ENCODE measurements around the gene MRGPRX1.
"Not testable (repeated sequence)": the region's sequence is repeated elsewhere in the genome, so short reads cannot be mapped to it uniquely, and the experiment has no call there.

MRGPRX1 gene

DNA sequence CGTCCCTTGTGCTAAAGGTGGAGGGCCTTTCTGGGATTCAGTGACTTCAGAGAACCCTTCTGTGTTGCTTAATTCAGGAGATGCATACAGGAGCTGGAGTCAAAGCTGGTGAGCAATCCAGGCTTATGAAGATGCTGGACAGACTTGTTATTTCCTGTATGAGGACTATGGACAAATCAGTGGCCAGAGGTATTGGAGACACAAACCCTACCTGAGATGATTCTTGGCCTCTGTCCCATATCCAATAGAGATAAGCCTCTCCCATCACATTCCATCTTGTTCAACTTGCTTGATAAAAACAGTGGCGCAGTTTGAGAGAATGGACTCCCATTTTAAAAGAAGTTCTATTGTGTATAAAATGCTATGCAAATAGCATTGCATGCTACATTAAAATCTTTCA lies at the start of gene MRGPRX1:
TSS of gene MRGPRX1 (minus strand) at position 101 of the 400 bp plus-strand sequence. CDS start 4,630 bp downstream, outside the sequence.
- DNase-seq (ENCODE audit: low spot score) = no peak

DNA sequence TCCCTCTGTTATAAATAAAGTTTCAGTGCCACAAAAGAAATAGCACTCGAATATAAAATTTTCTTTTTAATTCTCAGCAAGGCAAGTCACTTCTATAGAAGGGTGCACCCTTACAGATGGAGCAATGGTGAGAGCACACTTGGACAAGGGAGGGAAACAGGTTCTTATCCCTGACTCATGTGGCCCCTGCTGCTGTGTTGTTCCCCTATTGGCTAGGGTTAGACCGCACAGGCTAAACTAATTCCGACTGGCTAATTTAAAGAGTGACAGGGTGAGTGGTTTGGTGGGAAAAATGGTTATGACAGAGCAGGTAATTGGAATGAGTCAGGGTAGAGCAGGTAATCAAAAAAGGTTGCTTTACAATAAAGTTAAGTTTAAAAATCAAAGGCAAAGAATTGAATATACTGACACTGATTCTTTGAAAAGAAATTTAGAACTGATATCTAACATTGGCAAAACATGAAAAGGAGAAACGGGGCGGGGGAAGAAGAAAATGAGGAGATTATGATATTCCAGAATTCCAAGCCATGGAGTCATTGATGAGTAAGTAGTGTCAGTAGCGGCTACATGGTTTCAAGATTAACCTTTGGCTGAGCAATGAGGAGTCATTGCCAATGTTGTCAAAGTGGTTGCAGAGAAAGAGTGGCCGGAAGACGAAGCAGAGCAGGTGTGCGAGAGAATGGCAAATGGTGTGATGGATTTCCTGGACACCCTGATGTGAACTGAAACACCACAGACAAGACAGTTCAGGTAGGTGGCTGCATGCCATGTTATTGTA lies 48.4 kb upstream of the MRGPRX1 start:
- no peak for DNase-seq (ENCODE audit: low spot score)

DNA sequence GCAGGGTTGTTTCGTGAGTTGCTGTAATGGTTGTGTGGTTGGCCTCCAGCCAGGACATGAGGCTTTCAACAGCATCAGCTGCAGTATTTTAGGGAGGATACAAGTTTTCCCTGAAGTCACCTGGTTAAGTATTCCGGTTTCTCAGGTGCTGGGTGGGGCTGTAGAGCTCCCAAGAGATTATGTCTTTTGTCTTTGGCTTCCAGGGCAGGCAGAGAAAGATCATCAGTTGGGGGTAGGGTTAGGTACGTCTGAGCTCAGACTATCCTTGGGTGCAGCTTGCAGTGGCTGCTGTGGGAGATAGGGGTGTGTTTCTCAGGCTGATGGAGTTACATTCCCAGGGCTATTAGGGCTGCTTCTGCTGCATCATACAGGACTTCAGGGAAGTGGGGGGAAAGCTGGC lies 47.5 kb upstream of the MRGPRX1 start:
- DNase-seq (ENCODE audit: low spot score) = no peak

DNA sequence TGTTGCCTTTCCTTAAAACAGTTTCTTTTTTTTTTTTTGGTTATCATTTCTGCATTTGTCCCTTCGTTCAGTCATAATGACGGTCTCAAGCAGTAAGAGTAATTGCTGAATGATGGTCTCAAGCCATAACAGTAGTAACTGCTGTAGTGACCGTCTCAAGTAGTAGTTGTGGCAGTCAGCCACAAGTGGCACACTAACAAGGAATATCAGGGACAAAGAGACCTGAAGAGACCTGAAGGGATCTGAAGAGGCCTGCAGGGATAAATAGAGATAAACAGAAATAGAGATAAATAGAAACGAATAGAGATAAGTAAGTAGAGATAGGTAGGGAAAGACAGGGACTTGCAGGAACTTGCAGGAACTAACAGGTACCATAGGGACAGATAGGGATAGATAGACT lies 42.7 kb upstream of the MRGPRX1 start:
- DNase-seq (ENCODE audit: low spot score) = no peak

DNA sequence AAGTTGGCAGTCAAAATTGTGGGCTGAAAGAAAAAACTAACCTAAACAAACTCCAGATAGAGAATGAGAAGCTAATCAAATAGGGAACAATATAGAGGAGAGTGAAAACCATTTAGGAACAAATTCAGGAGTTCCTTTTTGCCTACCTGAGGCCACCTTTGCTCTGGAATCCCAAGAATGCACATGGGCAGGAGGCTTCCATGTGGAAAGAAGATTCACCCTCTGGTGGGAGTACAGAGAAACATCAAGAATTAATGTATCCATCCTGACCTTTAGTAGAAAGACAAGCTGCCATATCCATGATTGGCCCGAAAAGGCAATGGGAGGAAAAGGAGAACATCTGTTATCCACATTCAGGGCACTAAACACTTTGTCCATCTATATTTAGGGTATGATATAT lies 35.0 kb upstream of the MRGPRX1 start:
- no peak for DNase-seq (ENCODE audit: low spot score)

DNA sequence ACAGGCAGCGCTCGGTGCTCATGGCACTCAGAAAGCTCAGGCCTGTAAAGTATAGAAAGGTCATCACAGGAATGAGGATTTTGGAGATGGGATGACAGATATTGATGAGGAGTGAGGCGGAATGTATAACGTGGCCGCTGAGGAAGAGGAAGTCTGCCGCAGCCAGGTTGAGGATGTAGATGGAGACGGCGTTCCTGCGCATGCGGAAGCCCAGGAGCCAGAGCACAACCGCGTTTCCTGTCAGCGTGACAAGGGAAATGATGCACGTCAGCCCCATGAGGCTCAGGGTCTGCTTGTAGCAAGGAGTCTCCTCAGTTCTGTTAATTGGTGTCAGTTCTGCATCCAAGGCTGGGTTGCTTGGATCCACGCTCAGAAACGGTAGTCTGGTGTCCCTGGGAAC lies 33.1 kb upstream of the MRGPRX1 start:
- DNase-seq (ENCODE audit: low spot score) = no peak

DNA sequence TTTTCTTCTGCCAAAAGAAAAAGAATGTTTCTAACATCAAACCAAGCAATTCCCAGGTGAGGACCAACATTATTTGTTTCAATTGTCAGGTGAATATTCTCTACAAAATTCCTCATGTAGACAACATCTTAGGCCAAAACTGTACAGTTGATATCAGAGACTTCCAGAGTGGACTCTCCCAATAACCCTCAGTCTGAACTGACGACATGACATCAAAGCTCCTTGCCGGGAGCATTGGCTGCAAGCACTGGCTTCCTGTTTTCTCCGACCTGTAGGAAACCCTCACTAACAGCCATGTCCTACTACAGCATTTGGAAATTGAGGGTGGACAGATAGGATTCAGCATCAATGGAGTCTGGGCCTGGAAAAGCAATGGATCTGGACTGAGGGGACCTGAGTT lies 30.5 kb upstream of the MRGPRX1 start:
- no peak for DNase-seq (ENCODE audit: low spot score)

DNA sequence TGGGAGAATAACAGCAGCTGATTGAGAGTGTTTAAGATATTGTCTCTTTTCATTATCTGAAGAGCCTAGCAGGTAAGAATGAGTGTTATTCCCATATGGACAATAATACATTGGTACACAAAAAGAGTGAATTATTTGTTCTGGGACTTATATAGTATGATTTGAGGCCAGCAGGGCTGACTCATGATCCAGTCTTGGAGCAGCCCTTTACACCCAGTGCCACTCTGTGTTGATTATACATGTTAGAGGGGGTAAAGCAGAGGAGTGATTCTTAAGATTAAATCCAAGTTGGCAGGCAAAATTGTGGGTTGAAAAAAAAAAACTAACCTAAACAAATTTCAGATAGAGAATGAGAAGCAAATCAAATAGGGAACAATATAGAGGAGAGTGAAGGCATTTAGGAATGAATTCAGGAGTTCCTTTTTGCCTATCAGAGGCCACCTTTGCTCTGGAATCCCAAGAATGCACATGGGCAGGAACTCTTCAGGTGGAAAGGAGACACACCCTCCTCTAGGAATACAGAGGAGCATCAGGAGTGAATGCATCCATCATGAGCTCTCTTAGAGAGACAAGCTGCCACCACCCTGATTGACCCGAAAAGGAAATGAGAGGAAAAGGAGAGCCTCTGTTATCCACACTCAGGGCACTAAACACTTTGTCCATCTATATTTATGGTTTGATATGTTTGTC lies 19.2 kb upstream of the MRGPRX1 start:
- no peak for DNase-seq (ENCODE audit: low spot score)

DNA sequence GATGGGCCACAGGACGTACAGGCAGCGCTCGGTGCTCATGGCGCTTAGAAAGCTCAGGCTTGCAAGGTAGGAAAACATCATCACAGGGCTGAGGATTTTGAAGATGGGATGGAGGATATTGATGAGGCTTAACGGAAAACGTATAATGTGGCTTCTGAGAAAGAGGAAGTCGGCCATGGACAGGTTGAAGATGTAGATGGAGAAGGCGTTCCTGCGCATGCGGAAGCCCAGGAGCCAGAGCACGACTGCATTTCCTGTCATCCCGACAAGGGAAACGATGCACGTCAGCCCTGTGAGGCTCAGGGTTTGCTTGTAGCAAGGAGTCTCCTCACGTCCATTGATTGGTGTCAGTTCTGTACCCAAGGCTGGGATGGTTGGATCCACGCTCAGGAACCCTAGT lies 17.4 kb upstream of the MRGPRX1 start:
- no peak for DNase-seq (ENCODE audit: low spot score)

DNA sequence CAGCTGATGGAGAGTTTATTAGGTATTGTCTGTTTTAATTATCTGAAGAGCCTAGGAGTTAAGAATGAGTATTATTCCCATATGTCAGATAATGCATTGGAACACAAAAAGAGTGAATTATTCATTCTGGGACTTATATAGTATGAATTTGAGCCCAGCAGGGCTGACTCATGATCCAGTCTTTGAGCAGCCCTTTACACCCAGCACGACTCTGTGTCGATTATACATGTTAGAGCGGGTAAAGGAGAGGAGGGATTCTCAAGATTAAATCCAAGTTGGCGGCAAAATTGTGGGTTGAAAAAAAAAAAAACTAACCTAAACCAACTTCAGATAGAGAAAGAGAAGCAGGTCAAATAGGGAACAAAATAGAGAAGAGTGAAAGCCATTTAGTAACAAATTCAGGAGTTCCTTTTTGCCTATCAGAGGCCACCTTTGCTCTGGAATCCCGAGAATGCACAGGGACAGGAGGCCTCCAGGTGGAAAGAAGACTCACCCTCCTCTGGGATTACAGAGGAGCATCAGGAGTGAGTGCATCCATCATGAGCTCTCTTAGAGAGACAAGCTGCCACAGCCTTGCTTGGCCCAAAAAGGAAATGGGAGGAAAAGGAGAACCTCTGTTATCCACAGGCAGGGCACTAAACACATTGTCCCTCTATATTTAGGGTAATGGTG lies 3.1 kb downstream of the MRGPRX1 start:
- DNase-seq (ENCODE audit: low spot score) = no peak

DNA sequence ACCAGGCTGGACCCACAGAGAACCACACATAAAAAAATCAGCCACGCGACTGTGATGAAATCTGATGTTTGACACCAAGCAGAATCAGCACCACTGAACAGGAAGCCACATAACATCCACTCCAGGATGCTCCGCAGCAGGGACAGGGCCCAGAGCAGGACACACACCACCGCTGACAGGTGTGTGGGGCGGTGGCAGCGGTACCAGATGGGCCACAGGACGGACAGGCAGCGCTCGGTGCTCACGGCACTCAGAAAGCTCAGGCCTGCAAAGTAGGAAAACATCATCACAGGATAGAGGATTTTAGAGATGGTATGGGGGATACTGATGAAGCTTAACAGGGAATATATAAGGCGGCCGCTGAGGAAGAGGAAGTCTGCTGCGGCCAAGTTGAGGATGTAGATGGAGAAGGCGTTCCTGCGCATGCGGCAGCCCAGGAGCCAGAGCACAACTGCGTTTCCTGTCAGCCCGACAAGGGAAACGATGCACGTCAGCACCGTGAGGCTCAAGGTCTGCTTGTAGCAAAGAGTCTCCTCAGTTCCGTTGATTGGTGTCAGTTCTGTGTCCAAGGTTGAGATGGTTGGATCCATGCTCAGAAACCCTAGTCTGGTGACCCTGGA lies 4.9 kb downstream of the MRGPRX1 start:
- DNase-seq (ENCODE audit: low spot score) = no peak

DNA sequence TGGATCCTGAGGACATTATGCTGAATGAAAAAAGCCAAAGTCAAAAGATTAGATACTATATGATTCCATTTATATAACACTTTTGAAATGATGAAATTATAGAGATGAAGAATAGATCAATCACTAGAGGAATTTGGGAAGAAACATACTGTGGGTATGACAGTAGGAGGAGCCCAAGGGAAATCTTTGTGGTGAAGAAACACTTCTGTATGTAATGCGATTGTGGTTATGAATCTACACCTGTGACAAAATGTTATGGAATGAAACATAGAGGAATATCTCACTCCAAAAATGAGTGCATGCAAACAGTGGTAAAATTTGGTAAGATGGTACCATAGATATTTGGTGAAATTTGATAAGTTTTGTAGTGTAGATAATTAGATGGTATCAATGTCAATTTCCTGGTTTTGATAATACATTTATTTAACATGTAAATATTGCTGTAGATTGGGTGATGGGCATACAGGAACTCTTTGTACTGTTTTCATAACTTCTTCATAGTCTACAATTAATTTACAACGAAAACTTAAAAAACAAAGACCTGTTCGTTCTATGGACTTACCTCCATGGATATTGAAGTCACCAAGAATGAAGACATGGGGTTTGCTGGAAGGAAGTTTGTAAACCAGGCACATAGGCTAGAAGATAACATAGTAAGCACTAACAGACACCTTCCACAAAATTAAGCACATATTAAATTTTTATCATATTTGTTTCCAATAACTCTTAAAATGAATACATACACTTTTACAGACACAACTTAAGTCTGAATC lies 11.5 kb downstream of the MRGPRX1 start:
- no peak for DNase-seq (ENCODE audit: low spot score)

DNA sequence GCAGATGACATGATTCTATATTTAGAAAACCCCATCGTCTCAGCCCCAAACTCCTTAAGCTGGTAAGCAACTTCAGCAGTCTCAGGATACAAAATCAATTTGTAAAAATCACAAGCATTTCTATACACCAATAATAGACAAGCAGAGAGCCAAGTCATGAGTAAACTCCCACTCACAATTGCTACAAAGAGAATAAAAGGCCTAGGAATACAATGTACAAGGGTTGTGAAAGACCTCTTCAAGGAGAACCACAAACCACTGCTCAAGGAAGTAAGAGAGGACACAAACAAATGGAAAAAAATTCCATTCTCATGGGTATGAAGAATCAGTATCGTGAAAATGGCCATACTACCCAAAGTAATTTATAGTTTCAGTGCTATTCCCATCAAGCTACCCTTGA lies 13.8 kb downstream of the MRGPRX1 start:
- DNase-seq (ENCODE audit: low spot score) = not testable (repeated sequence)

DNA sequence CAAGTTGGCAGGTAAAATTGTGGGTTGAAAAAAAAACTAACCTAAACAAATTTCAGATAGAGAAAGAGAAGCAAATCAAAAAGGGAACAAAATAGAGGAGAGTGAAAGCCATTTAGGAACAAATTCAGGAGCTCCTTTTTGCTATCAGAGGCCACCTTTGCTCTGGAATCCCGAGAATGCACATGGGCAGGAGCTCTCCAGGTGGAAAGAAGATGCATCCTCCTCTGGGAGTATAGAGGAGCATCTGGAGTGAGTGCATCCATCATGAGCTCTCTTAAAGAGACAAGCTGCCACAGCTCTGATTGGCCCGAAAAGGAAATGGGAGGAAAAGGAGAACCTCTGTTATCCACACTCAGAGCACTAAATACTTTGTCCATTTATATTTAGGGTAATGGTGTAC lies 26.3 kb downstream of the MRGPRX1 start:
- no peak for DNase-seq (ENCODE audit: low spot score)

DNA sequence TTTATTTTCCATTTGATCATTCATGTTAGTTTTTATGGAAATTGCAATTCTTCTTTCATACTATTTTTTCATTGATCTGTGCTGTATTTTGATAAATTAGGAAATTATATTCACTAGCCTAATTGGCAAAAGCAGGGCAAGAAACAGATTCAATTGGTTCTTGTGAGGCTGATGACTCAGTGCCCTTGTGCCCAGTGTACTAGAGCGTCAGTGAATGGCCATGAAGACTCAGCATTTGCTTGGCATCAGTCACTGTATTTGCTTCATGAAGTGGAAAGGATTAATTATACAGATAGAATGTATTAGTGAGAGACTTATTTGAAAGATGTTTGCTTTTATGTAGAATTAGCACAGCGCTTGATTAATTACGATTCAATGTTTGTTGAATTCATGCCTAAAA lies 31.8 kb downstream of the MRGPRX1 start:
- DNase-seq (ENCODE audit: low spot score) = no peak

DNA sequence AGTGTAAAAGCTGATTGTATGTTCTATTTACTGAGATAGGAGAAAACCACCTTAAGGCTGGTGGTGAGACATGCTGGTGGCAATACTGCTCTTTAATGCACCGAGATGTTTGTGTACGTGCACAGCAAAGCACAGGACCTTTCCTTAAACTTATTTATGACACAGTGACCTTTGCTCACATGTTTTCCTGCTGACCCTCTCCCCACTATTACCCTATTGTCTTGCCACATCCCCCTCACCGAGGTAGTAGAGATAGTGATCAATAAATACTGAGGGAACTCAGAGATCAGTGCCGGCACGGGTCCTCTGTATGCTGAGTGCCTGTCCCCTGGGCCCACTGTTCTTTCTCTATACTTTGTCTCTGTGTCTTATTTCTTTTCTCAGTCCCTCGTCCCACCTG lies 38.6 kb downstream of the MRGPRX1 start:
- DNase-seq (ENCODE audit: low spot score) = not testable (repeated sequence)

DNA sequence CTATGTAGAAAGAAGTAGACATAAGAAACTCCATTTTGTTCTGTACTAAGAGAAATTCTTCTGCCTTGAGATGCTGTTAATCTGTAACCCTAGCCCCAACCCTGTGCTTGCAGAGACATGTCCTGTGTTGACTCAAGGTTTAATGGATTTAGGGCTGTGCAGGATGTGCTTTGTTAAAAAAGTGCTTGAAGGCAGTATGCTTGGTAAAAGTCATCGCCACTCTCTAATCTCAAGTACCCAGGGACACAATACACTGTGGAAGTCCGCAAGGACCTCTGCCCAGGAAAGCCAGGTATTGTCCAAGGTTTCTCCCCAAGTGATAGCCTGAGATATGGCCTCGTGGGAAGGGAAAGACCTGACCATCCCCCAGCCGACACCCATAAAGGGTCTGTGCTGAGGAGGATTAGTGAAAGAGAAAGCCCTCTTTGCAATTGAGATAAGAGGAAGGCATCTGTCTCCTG lies 39.0 kb downstream of the MRGPRX1 start:
- DNase-seq (ENCODE audit: low spot score) = not testable (repeated sequence)

DNA sequence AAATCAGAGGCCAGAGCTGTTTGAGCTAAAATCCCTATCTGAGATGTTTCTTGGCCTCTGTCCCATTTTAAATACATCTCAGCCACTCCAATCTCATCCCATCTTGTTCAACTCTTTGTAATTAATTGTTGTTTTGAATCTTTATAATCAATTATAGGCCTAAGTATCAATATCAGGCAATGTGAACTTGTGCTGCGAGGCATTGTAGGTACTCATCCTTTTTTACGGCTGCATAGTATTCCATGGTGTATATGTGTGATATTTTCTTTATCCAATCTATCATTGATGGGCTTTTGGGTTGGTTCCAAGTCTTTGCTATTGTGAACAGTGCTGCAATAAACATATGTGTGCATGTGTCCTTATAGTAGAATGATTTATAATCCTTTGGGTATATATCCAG lies 47.5 kb downstream of the MRGPRX1 start:
- DNase-seq (ENCODE audit: low spot score) = not testable (repeated sequence)

DNA sequence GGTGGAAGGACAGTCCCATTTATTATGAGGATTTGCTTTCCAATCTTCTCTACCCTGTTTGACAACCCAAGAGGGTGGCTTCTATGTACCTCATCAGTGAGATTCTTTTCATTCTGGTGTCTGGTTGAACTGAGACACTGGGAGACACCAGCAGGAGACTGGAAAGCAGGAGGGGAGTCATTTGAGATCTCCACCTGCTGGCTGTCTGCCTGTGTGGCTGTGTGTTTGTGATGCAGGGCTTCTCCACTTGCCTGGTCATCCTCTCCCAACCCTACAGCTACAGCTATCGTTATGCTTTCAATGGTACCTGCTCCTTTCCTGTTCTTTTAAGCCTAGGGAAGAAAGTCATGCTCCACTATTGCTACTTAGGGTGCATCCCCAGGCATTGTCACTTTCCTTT lies 48.6 kb downstream of the MRGPRX1 start:
- DNase-seq (ENCODE audit: low spot score) = no peak

All from HuH-7.5 (cell line).